ENCODE data around the gene HDGFL1.

- TF ChIP-seq CTCF (IDR thresholded peaks at IDR 0.05) (no peak), POLR2A (IDR thresholded peaks at IDR 0.05) (no peak)
These were observed 13.2 kb downstream of the HDGFL1 start for GRCh38 chr6:22582417-22583205.
